ENCODE measurements around the gene ADAMTSL3.

DNA sequence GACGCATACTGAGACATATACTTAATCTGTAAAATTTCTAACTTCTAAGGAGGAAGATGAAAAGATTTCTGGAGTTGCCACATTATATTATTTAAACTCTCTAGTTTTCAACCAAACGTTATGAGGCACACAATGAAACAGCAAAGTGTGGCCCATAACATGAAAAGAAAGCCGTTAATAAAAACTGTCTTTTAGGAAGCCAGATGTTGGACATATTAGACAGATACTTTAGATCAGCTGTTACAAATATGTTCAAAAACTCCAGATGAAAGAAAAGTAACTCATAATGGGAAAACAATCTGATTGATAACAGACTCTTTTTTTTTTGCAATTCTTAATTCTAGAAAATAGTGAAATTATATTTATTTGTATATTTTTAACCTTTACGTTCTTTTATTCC, 34.3 kb downstream of the ADAMTSL3 start:
- no peak for TF ChIP-seq EZH2 (IDR thresholded peaks at IDR 0.05; ENCODE audit: borderline replicate concordance, low read length)
- TF ChIP-seq, protein P1, sequence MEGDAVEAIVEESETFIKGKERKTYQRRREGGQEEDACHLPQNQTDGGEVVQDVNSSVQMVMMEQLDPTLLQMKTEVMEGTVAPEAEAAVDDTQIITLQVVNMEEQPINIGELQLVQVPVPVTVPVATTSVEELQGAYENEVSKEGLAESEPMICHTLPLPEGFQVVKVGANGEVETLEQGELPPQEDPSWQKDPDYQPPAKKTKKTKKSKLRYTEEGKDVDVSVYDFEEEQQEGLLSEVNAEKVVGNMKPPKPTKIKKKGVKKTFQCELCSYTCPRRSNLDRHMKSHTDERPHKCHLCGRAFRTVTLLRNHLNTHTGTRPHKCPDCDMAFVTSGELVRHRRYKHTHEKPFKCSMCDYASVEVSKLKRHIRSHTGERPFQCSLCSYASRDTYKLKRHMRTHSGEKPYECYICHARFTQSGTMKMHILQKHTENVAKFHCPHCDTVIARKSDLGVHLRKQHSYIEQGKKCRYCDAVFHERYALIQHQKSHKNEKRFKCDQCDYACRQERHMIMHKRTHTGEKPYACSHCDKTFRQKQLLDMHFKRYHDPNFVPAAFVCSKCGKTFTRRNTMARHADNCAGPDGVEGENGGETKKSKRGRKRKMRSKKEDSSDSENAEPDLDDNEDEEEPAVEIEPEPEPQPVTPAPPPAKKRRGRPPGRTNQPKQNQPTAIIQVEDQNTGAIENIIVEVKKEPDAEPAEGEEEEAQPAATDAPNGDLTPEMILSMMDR (conservative IDR thresholded peaks at IDR 0.05 in 1 of 2, IDR thresholded peaks at IDR 0.05 in 1 of 2; ENCODE audit: extremely low read depth in 1 of 2, insufficient read depth in 1 of 2, low read depth in 1 of 2, low read length in 2 of 2): no peak

Measured in mammary epithelial cell (primary cell).